Measurements from ENCODE around the gene HPCAL4. TPM values are rescaled to one million over a fixed set of nuclear protein-coding genes. Genes with fewer than 3 reads are reported as not detected.

The HPCAL4 gene
- total RNA-seq, 1 experiment from 2014 or later, result 0.14 TPM

- no peak for TF ChIP-seq CTCF (IDR thresholded peaks at IDR 0.05; ENCODE audit: insufficient read depth in 1 of 2, low read depth in 1 of 2, low read length in 1 of 2, severe bottlenecking in 1 of 2, unreplicated experiment in 1 of 2)
- no TSS peak for BruUV-seq (replicated peaks)
- Mint-ChIP-seq H3K27me3 (ENCODE audit: insufficient read depth, unreplicated experiment) (no peaks in the 10 kb centered on the region), H3K27ac (ENCODE audit: unreplicated experiment) (peak overlapping the region; percentile 2), H3K4me3 (ENCODE audit: unreplicated experiment) (no peak overlapping the region), H3K4me1 (ENCODE audit: low read depth, unreplicated experiment) (peaks cover 10% of the 10 kb centered on the region), H3K9me3 (ENCODE audit: unreplicated experiment) (no peaks in the 10 kb centered on the region), H3K36me3 (ENCODE audit: insufficient read depth, unreplicated experiment) (no peaks in the 10 kb centered on the region)
- Histone ChIP-seq H3K36me3 (ENCODE audit: control insufficient read depth, insufficient read depth, low read length) (no peaks in the 10 kb centered on the region), H3K27me3 (replicated peaks; ENCODE audit: control insufficient read depth, insufficient read depth, low read length) (no peaks in the 10 kb centered on the region), H3K9me3 (no peaks in the 10 kb centered on the region), H3K4me1 (peaks cover 6% of the 10 kb centered on the region), H3K4me3 (ENCODE audit: low read depth, low read length) (no peak overlapping the region)
- peak; percentile 26 to 47 for DNase-seq
- ChIA-PET POLR2A (interaction anchor here (0.7 kb wide), 1 partner anchor 83 kb away, joined by 9 read pairs; no protein-coding TSS in a partner anchor), CTCF (no interaction called here)
- intact Hi-C loops (cut with micrococcal nuclease; ENCODE audit: unreplicated experiment), result no loop called here
Observed at GRCh38 chr1:39711104-39711965, 20.1 kb upstream of the HPCAL4 start.

GRCh38 chr1:39707506-39707905 is 16.3 kb upstream of the HPCAL4 start:
- ChIA-PET CTCF (no interaction called here), POLR2A (no interaction called here)
- no peaks in the 10 kb centered on the region for H3K27me3 ChIP-seq (replicated peaks; ENCODE audit: control insufficient read depth, insufficient read depth, low read length)
- no peak overlapping the region for H3K4me3 Mint-ChIP-seq (ENCODE audit: unreplicated experiment)
- DNase-seq, result no peak
- H3K9me3 Mint-ChIP-seq (ENCODE audit: unreplicated experiment), result no peaks in the 10 kb centered on the region
- BruUV-seq (replicated peaks), result no TSS peak
- peaks cover 10% of the 10 kb centered on the region for H3K4me1 Mint-ChIP-seq (ENCODE audit: low read depth, unreplicated experiment)
- H3K4me3 ChIP-seq (ENCODE audit: low read depth, low read length), result no peak overlapping the region
- no peaks in the 10 kb centered on the region for H3K36me3 ChIP-seq (ENCODE audit: control insufficient read depth, insufficient read depth, low read length)
- H3K9me3 ChIP-seq, result no peaks in the 10 kb centered on the region
- H3K27ac Mint-ChIP-seq (ENCODE audit: unreplicated experiment), result no peak overlapping the region
- H3K27me3 Mint-ChIP-seq (ENCODE audit: insufficient read depth, unreplicated experiment), result no peaks in the 10 kb centered on the region
- intact Hi-C loops (cut with micrococcal nuclease; ENCODE audit: unreplicated experiment), result no loop called here
- H3K36me3 Mint-ChIP-seq (ENCODE audit: insufficient read depth, unreplicated experiment), result no peaks in the 10 kb centered on the region
- H3K4me1 ChIP-seq, result peaks cover 6% of the 10 kb centered on the region
- TF ChIP-seq CTCF (IDR thresholded peaks at IDR 0.05; ENCODE audit: insufficient read depth in 1 of 2, low read depth in 1 of 2, low read length in 1 of 2, severe bottlenecking in 1 of 2, unreplicated experiment in 1 of 2), result no peak

- no peaks in the 10 kb centered on the region for H3K27me3 ChIP-seq (replicated peaks; ENCODE audit: control insufficient read depth, insufficient read depth, low read length)
- no peak for DNase-seq
- TF ChIP-seq CTCF (IDR thresholded peaks at IDR 0.05; ENCODE audit: insufficient read depth in 1 of 2, low read depth in 1 of 2, low read length in 1 of 2, severe bottlenecking in 1 of 2, unreplicated experiment in 1 of 2), result no peak
- H3K27me3 Mint-ChIP-seq (ENCODE audit: insufficient read depth, unreplicated experiment), result no peaks in the 10 kb centered on the region
- H3K36me3 Mint-ChIP-seq (ENCODE audit: insufficient read depth, unreplicated experiment), result no peaks in the 10 kb centered on the region
- H3K27ac Mint-ChIP-seq (ENCODE audit: unreplicated experiment), result no peak overlapping the region
- POLR2A ChIA-PET, result no interaction called here
- no TSS peak for BruUV-seq (replicated peaks)
- CTCF ChIA-PET, result interaction anchor here (0.7 kb wide), 1 partner anchor 122 kb away, joined by 4 read pairs; no protein-coding TSS in a partner anchor
- no peak overlapping the region for H3K4me3 ChIP-seq (ENCODE audit: low read depth, low read length)
- intact Hi-C loops (cut with micrococcal nuclease; ENCODE audit: unreplicated experiment), result no loop called here
- H3K4me3 Mint-ChIP-seq (ENCODE audit: unreplicated experiment), result no peak overlapping the region
- no peaks in the 10 kb centered on the region for H3K9me3 ChIP-seq
- H3K9me3 Mint-ChIP-seq (ENCODE audit: unreplicated experiment), result no peaks in the 10 kb centered on the region
- H3K36me3 ChIP-seq (ENCODE audit: control insufficient read depth, insufficient read depth, low read length), result no peaks in the 10 kb centered on the region
- no peaks in the 10 kb centered on the region for H3K4me1 ChIP-seq
- peaks cover 13% of the 10 kb centered on the region for H3K4me1 Mint-ChIP-seq (ENCODE audit: low read depth, unreplicated experiment)
Observed at GRCh38 chr1:39704757-39705156, 13.5 kb upstream of the HPCAL4 start.
